ENCODE measurements around the gene MEN1. TPM values are rescaled to one million over a fixed set of nuclear protein-coding genes. Genes with fewer than 3 reads are reported as not detected.

MEN1 gene
- total RNA-seq, 2 experiments from 2014 or later, result 16.4 to 17.7 TPM

DNA sequence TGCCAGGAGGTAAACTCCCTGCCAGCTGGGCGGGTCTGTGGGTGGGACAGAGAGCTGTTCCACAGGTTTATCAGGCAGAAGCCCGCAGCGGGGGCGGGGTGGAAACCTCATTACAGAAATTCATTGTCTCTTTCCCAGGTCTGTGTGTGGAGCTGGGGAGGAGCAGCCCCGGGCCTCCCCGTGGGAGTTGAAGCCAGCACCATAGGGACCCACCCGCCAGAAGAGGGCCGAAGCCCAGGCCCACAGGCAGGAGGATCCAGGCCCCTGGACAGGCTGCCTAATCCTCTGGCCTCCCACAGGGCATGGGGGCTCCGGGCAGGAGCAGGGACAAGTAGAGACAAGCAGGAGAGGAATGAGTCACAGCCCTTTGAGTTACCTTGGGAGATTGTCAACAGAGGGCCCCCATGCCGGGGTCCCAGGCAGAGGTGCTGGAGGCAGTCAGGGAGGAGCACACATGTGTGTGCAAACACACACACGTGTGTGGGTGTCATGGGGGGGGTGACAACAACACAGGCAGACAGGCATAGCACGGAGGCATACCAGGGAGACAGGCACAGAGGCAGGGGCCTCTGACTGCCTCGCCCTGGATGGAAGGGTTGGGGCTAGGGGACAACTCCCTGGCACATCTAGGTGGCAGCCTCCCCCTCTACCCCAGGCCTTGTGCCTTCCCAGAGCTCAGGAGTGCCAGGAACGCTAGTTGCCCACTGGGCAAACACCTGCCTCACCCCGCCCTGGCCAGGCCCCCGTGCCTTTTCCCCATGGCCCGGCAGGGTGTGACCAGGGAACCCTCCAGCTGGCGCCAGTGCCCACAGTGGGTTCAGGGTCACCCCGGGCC lies 32.7 kb upstream of the MEN1 start:
- peaks cover 5% of the 10 kb centered on the region for H3K36me3 Mint-ChIP-seq (ENCODE audit: low read depth)
- H3K9me3 Mint-ChIP-seq, result no peaks in the 10 kb centered on the region
- POLR2A ChIA-PET, result interaction anchor here (1.0 to 2.2 kb wide), 4 partner anchors 40 to 99 kb away, joined by 3 to 19 read pairs (median 12); partner anchors contain the start of genes MAP4K2, RASGRP2 and SF1
- H3K4me3 Mint-ChIP-seq, result peak overlapping the region; percentile 76
- H3K27ac Mint-ChIP-seq, result peak overlapping the region; percentile 50
- intact Hi-C loops (cut with DNase I, micrococcal nuclease), result loop anchor here in 1 of 2 experiments (5.0 to 10.0 kb wide), 3 partner anchors 36 to 242 kb away; partner anchors contain the start of genes CDCA5 and ZFPL1
- peaks cover 27% of the 10 kb centered on the region for H3K4me1 Mint-ChIP-seq (ENCODE audit: low read depth)
- H3K4me1 ChIP-seq (ENCODE audit: insufficient read depth, low read length), result peaks cover 36% of the 10 kb centered on the region
- TF ChIP-seq, protein P1, sequence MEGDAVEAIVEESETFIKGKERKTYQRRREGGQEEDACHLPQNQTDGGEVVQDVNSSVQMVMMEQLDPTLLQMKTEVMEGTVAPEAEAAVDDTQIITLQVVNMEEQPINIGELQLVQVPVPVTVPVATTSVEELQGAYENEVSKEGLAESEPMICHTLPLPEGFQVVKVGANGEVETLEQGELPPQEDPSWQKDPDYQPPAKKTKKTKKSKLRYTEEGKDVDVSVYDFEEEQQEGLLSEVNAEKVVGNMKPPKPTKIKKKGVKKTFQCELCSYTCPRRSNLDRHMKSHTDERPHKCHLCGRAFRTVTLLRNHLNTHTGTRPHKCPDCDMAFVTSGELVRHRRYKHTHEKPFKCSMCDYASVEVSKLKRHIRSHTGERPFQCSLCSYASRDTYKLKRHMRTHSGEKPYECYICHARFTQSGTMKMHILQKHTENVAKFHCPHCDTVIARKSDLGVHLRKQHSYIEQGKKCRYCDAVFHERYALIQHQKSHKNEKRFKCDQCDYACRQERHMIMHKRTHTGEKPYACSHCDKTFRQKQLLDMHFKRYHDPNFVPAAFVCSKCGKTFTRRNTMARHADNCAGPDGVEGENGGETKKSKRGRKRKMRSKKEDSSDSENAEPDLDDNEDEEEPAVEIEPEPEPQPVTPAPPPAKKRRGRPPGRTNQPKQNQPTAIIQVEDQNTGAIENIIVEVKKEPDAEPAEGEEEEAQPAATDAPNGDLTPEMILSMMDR (IDR thresholded peaks at IDR 0.05), result no peak
- H3K27me3 ChIP-seq (ENCODE audit: control insufficient read depth in 1 of 2, insufficient read depth in 2 of 2, low read length in 2 of 2), result no peaks in the 10 kb centered on the region
- no peak overlapping the region for H3K27ac ChIP-seq (ENCODE audit: low read depth in 1 of 2, low read length in 2 of 2)
- no peak for DNase-seq
- H3K9me3 ChIP-seq (ENCODE audit: control insufficient read depth in 1 of 2, insufficient read depth in 1 of 2, low read length in 2 of 2), result no peaks in the 10 kb centered on the region
- no peak overlapping the region for H3K4me3 ChIP-seq (ENCODE audit: low read length)
- no peaks in the 10 kb centered on the region for H3K27me3 Mint-ChIP-seq
- CTCF ChIA-PET, result interaction anchor here (1.2 kb wide), 3 partner anchors 18 to 55 kb away, joined by 3 to 5 read pairs (median 3); no protein-coding TSS in a partner anchor
- H3K36me3 ChIP-seq (ENCODE audit: insufficient read depth, low read length), result peaks cover 3% of the 10 kb centered on the region
- no peak for ATAC-seq (ENCODE audit: poor library complexity)

DNA sequence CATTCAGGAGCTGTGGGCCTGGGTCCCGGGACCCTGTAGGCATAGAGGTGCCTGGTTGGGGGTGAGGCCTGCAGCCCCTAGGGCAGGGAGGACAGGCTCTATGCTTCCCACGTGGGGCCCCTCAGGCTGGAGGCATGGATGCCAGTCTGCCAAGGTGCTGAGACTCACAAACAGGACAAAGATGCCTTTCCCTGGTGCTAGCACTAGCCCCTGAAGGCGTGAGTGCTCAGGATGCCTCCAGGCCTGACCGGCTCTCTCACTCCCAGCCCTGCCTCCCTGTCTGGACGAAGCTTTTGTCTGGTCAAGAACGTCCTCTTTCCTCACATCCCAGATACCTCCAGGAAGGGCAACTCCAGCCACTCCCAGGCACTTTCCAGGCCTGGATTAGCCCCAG lies 32.0 kb upstream of the MEN1 start:
- Histone ChIP-seq H3K9me3 (ENCODE audit: control insufficient read depth in 1 of 2, insufficient read depth in 1 of 2, low read length in 2 of 2) (no peaks in the 10 kb centered on the region), H3K4me1 (ENCODE audit: insufficient read depth, low read length) (peaks cover 29% of the 10 kb centered on the region), H3K36me3 (ENCODE audit: insufficient read depth, low read length) (peaks cover 5% of the 10 kb centered on the region), H3K27ac (ENCODE audit: low read depth in 1 of 2, low read length in 2 of 2) (no peak overlapping the region), H3K4me3 (ENCODE audit: low read length) (no peak overlapping the region), H3K27me3 (ENCODE audit: control insufficient read depth in 1 of 2, insufficient read depth in 2 of 2, low read length in 2 of 2) (no peaks in the 10 kb centered on the region)
- no peak for DNase-seq
- peak overlapping the region; percentile 15 for H3K4me3 Mint-ChIP-seq
- ChIA-PET CTCF (no interaction called here), POLR2A (no interaction called here)
- intact Hi-C loops (cut with DNase I, micrococcal nuclease), result loop anchor here in 1 of 2 experiments (5.0 to 10.0 kb wide), 3 partner anchors 35 to 242 kb away; partner anchors contain the start of genes CDCA5 and ZFPL1
- TF ChIP-seq, protein P1 (IDR thresholded peaks at IDR 0.05), result no peak
- H3K27me3 Mint-ChIP-seq, result no peaks in the 10 kb centered on the region
- H3K9me3 Mint-ChIP-seq, result no peaks in the 10 kb centered on the region
- no peak overlapping the region for H3K27ac Mint-ChIP-seq
- peaks cover 24% of the 10 kb centered on the region for H3K4me1 Mint-ChIP-seq (ENCODE audit: low read depth)
- H3K36me3 Mint-ChIP-seq (ENCODE audit: low read depth), result peaks cover 5% of the 10 kb centered on the region
- no peak for ATAC-seq (ENCODE audit: poor library complexity)

DNA sequence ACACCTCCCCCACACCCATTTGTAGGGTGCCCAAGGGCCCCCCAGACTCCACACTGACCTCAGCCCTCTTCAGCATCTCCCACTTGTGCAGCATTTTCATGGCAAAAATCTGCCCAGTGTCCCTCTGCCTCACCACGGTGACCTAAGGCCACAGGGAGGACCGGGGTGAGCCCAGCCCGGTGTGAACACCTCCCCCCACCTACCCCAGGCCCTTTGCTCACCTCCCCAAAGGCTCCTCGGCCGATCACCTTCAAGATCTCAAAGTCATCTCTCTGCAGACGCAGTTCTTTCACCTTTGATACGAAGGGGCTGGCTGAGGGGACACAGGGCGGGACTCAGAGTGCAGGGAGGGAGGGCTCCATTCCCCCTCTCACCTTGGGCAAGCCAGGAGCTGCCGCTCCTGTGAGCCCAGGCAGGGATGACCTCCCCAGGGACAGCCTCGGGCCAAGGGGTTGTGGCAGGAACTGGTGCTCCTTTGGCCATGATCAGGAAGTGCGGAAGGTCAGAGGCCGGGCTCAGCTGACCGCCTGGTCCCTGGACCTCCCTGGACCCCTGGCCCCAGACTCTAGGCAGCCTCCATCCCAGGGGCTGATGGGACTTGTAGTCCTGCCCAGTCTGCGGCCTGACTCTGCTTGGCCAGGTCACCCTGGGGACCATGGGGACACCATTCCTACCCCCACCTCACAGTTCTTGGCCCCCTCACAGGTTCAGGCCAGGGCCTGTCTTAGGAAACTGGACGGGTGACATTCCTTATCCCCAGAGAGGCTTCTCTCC lies 31.4 kb upstream of the MEN1 start:
- TF ChIP-seq, protein P1 (IDR thresholded peaks at IDR 0.05), result no peak
- H3K27ac Mint-ChIP-seq, result no peak overlapping the region
- POLR2A ChIA-PET, result no interaction called here
- H3K4me3 ChIP-seq (ENCODE audit: low read length), result no peak overlapping the region
- DNase-seq, result no peak
- CTCF ChIA-PET, result no interaction called here
- no peaks in the 10 kb centered on the region for H3K27me3 Mint-ChIP-seq
- H3K36me3 ChIP-seq (ENCODE audit: insufficient read depth, low read length), result peaks cover 5% of the 10 kb centered on the region
- H3K9me3 ChIP-seq (ENCODE audit: control insufficient read depth in 1 of 2, insufficient read depth in 1 of 2, low read length in 2 of 2), result no peaks in the 10 kb centered on the region
- H3K4me1 ChIP-seq (ENCODE audit: insufficient read depth, low read length), result peaks cover 26% of the 10 kb centered on the region
- intact Hi-C loops (cut with DNase I, micrococcal nuclease), result loop anchor here in 1 of 2 experiments (5.0 to 10.0 kb wide), 3 partner anchors 34 to 243 kb away; partner anchors contain the start of genes CDCA5 and ZFPL1
- peaks cover 18% of the 10 kb centered on the region for H3K4me1 Mint-ChIP-seq (ENCODE audit: low read depth)
- peaks cover 5% of the 10 kb centered on the region for H3K36me3 Mint-ChIP-seq (ENCODE audit: low read depth)
- ATAC-seq (ENCODE audit: poor library complexity), result no peak
- H3K27ac ChIP-seq (ENCODE audit: low read depth in 1 of 2, low read length in 2 of 2), result no peak overlapping the region
- H3K9me3 Mint-ChIP-seq, result no peaks in the 10 kb centered on the region
- no peak overlapping the region for H3K4me3 Mint-ChIP-seq
- H3K27me3 ChIP-seq (ENCODE audit: control insufficient read depth in 1 of 2, insufficient read depth in 2 of 2, low read length in 2 of 2), result no peaks in the 10 kb centered on the region

All from CD4-positive, alpha-beta T cell (primary cell).